Measurements from ENCODE around the gene DCLK2. TPM values are rescaled to one million over a fixed set of nuclear protein-coding genes. Genes with fewer than 3 reads are reported as not detected.

DCLK2 gene
- total RNA-seq, 1 experiment from 2014 or later: 2.7 TPM

DNA sequence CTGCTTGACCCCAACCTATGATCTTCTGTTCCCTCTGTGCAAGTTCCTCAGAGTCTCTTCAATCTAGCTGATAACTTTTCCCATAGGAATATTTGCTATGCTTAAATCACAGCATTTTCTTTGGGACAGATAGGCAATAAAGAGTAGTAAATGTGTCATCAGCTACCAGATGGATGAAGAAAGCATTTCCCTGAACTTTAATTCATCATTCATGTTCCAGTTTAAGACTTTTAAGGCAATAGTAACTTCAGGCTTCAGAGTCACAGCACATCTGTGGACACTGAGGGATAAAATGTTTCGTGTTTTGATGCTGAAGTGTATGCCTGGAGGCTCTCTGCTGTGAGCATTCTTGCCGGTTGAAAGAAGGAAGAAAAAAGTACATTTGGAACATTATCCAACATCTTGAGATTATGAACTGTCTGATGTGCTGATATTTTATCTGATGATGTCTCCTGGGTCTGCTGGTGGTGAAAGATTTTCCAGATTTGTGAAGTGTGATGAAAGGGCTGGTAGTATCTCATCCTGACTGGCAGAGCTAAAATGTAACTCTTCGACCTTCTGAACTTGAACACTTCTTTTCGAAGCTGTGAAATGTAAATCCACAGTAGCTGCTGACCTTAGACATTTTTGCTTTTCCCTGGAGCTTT is 133.7 kb downstream of the DCLK2 start:
- intact Hi-C loops (cut with micrococcal nuclease): no loop called here

DNA sequence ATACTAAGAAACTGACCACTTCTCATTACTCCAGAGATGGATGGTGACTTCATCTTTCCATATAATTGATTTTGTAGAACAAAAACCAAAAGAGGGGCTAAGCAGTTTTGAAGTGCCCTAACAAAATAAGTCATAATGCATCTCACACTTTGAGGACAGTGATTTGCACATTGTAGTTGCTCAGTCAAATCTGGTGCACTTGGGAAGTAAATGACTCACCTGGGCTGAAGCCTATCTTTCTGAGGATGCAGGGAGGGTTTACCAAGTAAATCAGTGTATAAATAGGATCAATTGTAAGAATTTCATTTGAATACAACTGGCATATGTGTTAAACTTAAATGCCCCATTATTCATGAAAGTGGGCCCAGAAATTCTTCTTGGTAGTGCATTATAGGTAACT is 134.2 kb downstream of the DCLK2 start:
- Histone ChIP-seq H4K20me1 (ENCODE audit: insufficient read depth) (no peaks in the 10 kb centered on the region), H3K9me3 (ENCODE audit: control insufficient read depth in 1 of 2, insufficient read depth in 1 of 2, low read depth in 1 of 2, low read length in 2 of 2) (no peaks in the 10 kb centered on the region), H3K4me3 (replicated peaks in 1 of 2; ENCODE audit: low read depth in 1 of 2, low read length in 2 of 2) (no peak overlapping the region), H3K27ac (ENCODE audit: low read depth, low read length) (no peak overlapping the region), H3K36me3 (ENCODE audit: control insufficient read depth in 1 of 2, insufficient read depth in 2 of 2, low read length in 2 of 2) (no peaks in the 10 kb centered on the region), H3K79me2 (ENCODE audit: insufficient read depth, low read length) (no peaks in the 10 kb centered on the region), H3K9me2 (ENCODE audit: insufficient read depth) (no peaks in the 10 kb centered on the region), H2AFZ (ENCODE audit: low read depth, low read length, poor library complexity, severe bottlenecking) (no peak overlapping the region), H3K4me1 (ENCODE audit: control insufficient read depth in 1 of 2, insufficient read depth in 2 of 2, low read length in 2 of 2) (peaks cover 0 to 10% of the 10 kb centered on the region in 2 experiments; a peak in 1 of 4 replicates), H3K4me2 (ENCODE audit: low read length) (no peak overlapping the region), H3K9ac (ENCODE audit: low read length) (no peak overlapping the region), H3K27me3 (ENCODE audit: insufficient read depth, low read length) (no peaks in the 10 kb centered on the region)
- ChIA-PET RAD21 (ENCODE audit: low non-redundant PET in 1 of 2, low total read pairs in 2 of 2, uncharacterized antibody in 2 of 2, unreplicated experiment in 2 of 2) (no interaction called here), CTCF (interaction anchor here (1.5 kb wide), 1 partner anchor 30 kb away, joined by 3 read pairs; no protein-coding TSS in a partner anchor), POLR2A (no interaction called here)
- intact Hi-C loops (cut with micrococcal nuclease): no loop called here
- BruUV-seq (replicated peaks): no TSS peak
- ATAC-seq (no peak), DNase-seq (ENCODE audit: low read depth, low spot score) (no peak)
- no peak for TF ChIP-seq CBX3 (IDR thresholded peaks at IDR 0.05; ENCODE audit: low read depth)
- TF ChIP-seq, protein P1, sequence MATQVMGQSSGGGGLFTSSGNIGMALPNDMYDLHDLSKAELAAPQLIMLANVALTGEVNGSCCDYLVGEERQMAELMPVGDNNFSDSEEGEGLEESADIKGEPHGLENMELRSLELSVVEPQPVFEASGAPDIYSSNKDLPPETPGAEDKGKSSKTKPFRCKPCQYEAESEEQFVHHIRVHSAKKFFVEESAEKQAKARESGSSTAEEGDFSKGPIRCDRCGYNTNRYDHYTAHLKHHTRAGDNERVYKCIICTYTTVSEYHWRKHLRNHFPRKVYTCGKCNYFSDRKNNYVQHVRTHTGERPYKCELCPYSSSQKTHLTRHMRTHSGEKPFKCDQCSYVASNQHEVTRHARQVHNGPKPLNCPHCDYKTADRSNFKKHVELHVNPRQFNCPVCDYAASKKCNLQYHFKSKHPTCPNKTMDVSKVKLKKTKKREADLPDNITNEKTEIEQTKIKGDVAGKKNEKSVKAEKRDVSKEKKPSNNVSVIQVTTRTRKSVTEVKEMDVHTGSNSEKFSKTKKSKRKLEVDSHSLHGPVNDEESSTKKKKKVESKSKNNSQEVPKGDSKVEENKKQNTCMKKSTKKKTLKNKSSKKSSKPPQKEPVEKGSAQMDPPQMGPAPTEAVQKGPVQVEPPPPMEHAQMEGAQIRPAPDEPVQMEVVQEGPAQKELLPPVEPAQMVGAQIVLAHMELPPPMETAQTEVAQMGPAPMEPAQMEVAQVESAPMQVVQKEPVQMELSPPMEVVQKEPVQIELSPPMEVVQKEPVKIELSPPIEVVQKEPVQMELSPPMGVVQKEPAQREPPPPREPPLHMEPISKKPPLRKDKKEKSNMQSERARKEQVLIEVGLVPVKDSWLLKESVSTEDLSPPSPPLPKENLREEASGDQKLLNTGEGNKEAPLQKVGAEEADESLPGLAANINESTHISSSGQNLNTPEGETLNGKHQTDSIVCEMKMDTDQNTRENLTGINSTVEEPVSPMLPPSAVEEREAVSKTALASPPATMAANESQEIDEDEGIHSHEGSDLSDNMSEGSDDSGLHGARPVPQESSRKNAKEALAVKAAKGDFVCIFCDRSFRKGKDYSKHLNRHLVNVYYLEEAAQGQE (IDR thresholded peaks at IDR 0.05; ENCODE audit: low read depth): no peak
- TF ChIP-seq CEBPB (IDR thresholded peaks at IDR 0.05; ENCODE audit: low read depth): no peak
- TF ChIP-seq, protein P2, sequence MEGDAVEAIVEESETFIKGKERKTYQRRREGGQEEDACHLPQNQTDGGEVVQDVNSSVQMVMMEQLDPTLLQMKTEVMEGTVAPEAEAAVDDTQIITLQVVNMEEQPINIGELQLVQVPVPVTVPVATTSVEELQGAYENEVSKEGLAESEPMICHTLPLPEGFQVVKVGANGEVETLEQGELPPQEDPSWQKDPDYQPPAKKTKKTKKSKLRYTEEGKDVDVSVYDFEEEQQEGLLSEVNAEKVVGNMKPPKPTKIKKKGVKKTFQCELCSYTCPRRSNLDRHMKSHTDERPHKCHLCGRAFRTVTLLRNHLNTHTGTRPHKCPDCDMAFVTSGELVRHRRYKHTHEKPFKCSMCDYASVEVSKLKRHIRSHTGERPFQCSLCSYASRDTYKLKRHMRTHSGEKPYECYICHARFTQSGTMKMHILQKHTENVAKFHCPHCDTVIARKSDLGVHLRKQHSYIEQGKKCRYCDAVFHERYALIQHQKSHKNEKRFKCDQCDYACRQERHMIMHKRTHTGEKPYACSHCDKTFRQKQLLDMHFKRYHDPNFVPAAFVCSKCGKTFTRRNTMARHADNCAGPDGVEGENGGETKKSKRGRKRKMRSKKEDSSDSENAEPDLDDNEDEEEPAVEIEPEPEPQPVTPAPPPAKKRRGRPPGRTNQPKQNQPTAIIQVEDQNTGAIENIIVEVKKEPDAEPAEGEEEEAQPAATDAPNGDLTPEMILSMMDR (IDR thresholded peaks at IDR 0.05 in 2 of 3, conservative IDR thresholded peaks at IDR 0.05 in 1 of 3; ENCODE audit: borderline replicate concordance in 1 of 3, insufficient read depth in 1 of 3, low read depth in 2 of 3, low read length in 2 of 3): no peak
- TF ChIP-seq EGR1 (IDR thresholded peaks at IDR 0.05; ENCODE audit: low read depth): no peak
- TF ChIP-seq RAD21 (IDR thresholded peaks at IDR 0.05; ENCODE audit: low read depth): no peak

More for the DNA sequence above, 133.7 kb downstream of the DCLK2 start:
- DNase-seq (ENCODE audit: low read depth, low spot score): no peak
- Histone ChIP-seq H4K20me1 (ENCODE audit: insufficient read depth) (no peaks in the 10 kb centered on the region), H2AFZ (ENCODE audit: low read depth, low read length, poor library complexity, severe bottlenecking) (no peak overlapping the region), H3K4me1 (ENCODE audit: control insufficient read depth in 1 of 2, insufficient read depth in 2 of 2, low read length in 2 of 2) (peaks cover 0 to 10% of the 10 kb centered on the region in 2 experiments; a peak in 1 of 4 replicates), H3K9ac (ENCODE audit: low read length) (no peak overlapping the region), H3K79me2 (ENCODE audit: insufficient read depth, low read length) (no peaks in the 10 kb centered on the region), H3K4me3 (replicated peaks in 1 of 2; ENCODE audit: low read depth in 1 of 2, low read length in 2 of 2) (no peak overlapping the region), H3K36me3 (ENCODE audit: control insufficient read depth in 1 of 2, insufficient read depth in 2 of 2, low read length in 2 of 2) (no peaks in the 10 kb centered on the region), H3K4me2 (ENCODE audit: low read length) (no peak overlapping the region), H3K9me3 (ENCODE audit: control insufficient read depth in 1 of 2, insufficient read depth in 1 of 2, low read depth in 1 of 2, low read length in 2 of 2) (no peaks in the 10 kb centered on the region), H3K27me3 (ENCODE audit: insufficient read depth, low read length) (no peaks in the 10 kb centered on the region), H3K9me2 (ENCODE audit: insufficient read depth) (no peaks in the 10 kb centered on the region), H3K27ac (ENCODE audit: low read depth, low read length) (no peak overlapping the region)
- BruUV-seq (replicated peaks): no TSS peak
- POLR2A ChIA-PET: no interaction called here
- ATAC-seq: no peak
- RAD21 ChIA-PET (ENCODE audit: low non-redundant PET in 1 of 2, low total read pairs in 2 of 2, uncharacterized antibody in 2 of 2, unreplicated experiment in 2 of 2): no interaction called here
- CTCF ChIA-PET: interaction anchor here (1.5 kb wide), 1 partner anchor 31 kb away, joined by 3 read pairs; no protein-coding TSS in a partner anchor
- no peak for TF ChIP-seq EGR1 (IDR thresholded peaks at IDR 0.05; ENCODE audit: low read depth)
- TF ChIP-seq ELF1 (IDR thresholded peaks at IDR 0.05; ENCODE audit: borderline replicate concordance, low read depth): no peak
- no peak for TF ChIP-seq CEBPB (IDR thresholded peaks at IDR 0.05; ENCODE audit: low read depth)
- TF ChIP-seq, protein P2 (IDR thresholded peaks at IDR 0.05 in 2 of 3, conservative IDR thresholded peaks at IDR 0.05 in 1 of 3; ENCODE audit: borderline replicate concordance in 1 of 3, insufficient read depth in 1 of 3, low read depth in 2 of 3, low read length in 2 of 3): no peak
- no peak for TF ChIP-seq CBX3 (IDR thresholded peaks at IDR 0.05; ENCODE audit: low read depth)
- TF ChIP-seq ZNF274 (IDR thresholded peaks at IDR 0.05; ENCODE audit: low read depth, low read length): no peak
- no peak for TF ChIP-seq EZH2 (IDR thresholded peaks at IDR 0.05)
- no peak for TF ChIP-seq SP1 (IDR thresholded peaks at IDR 0.05; ENCODE audit: low read depth)

All from HCT116 (cell line).